NCI-H2029 (cell line): ENCODE measurements around the gene ADAM22.
A peak's percentile ranks its signal among the peaks of the same experiment; 100 is the strongest.

Experiments used
- DNase-seq: peaks from one replicate; lab custom pipeline; 2025; lab: John Stamatoyannopoulos, UW

The ADAM22 gene

GRCh38 chr7:88218836-88219605 is 285.0 kb downstream of the ADAM22 start:
- no peak for DNase-seq

- DNase-seq, result peak; percentile 67
These were observed 286.0 kb downstream of the ADAM22 start, which contains the start of gene SRI for GRCh38 chr7:88219781-88220747. SRI (minus strand) TSS chr7:88220038; CDS start chr7:88220026, 12 bp downstream.

- DNase-seq, result no peak
These were observed 289.2 kb downstream of the ADAM22 start for GRCh38 chr7:88223265-88223664.

- DNase-seq, result no peak
These were observed 290.7 kb downstream of the ADAM22 start for GRCh38 chr7:88224601-88225275.

- no peak for DNase-seq
These were observed 292.1 kb downstream of the ADAM22 start for GRCh38 chr7:88226201-88226600.

- no peak for DNase-seq
These were observed 292.9 kb downstream of the ADAM22 start for GRCh38 chr7:88226886-88227516.

GRCh38 chr7:88229302-88229995 is 295.4 kb downstream of the ADAM22 start:
- no peak for DNase-seq

- DNase-seq, result no peak
These were observed 296.6 kb downstream of the ADAM22 start for GRCh38 chr7:88230646-88231045.

GRCh38 chr7:88233828-88234227 is 299.8 kb downstream of the ADAM22 start:
- no peak for DNase-seq

GRCh38 chr7:88239852-88240251 is 305.8 kb downstream of the ADAM22 start:
- DNase-seq, result no peak

- DNase-seq, result peak; percentile 37
These were observed 309.4 kb downstream of the ADAM22 start for GRCh38 chr7:88243345-88243909.

- no peak for DNase-seq
These were observed 310.2 kb downstream of the ADAM22 start for GRCh38 chr7:88244258-88244657.
